Fibroblast of lung (primary cell): Measurements from ENCODE around the gene GRIN3B.

Experiments used
- EZH2 ChIP-seq: IDR thresholded peaks from 2 replicates; pipeline ENCODE4 v1.5.1; 2012; ENCODE audit warnings: low read length, control low read depth, mild to moderate bottlenecking; ENCODE audit errors: missing control alignments
- TF ChIP-seq, protein P1 (sequence below), 2 donors: IDR thresholded peaks in 1 of 2; conservative IDR thresholded peaks in 1 of 2; 1 replicate in 1 of 2; 2 replicates in 1 of 2; pipeline ENCODE4 v1.5.1; 2011 to 2012; ENCODE audit warnings: low read length in 2 of 2, control low read depth in 1 of 2, inconsistent platforms in 1 of 2, low read depth in 1 of 2, mild to moderate bottlenecking in 1 of 2

DNA sequence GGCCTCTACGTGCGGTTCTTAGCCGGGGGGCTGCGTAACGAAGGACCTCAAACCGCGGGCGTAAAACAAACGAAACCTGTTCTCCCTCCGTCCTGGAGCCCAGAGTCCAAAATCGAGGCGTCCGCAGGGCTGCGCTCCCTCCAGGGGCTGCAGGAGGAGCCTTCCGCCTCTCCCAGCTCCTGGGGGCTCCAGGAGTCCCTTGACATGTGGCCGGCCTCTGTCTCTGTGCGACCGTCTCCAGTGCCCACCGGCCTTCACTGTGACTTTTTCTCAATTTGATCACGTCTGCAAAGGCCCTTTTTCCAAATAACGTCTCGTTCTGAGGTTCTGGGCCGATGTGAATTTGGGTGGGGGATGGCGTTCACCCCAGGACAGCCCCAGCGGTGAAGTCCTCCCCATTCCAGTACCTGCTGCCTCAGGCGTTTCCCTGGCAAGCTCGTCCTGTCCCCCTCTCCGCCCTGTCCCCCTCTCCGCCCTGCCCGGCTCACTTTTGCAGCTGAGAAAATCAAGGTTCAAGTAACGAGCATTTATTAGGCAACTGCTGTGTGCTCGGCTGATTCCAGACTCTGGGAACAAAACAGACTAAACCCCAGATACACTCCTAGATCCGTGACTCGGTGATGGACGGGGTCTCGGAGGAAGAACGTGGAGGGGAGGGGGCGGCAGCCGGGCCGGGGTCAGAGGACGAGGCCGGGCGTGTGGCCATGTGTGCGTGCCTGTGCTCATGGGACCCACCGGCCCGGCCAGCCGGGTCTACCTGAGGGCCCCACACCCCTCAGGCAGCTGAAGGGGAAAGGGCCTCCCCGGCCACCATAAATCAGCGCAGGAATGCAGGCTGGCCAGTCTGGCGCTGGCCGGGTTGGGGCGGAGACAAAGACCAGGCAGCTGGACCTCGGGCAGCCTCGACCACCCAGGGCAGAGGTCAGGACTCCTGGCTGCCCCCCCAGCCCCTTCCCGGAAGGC, 44.1 kb upstream of the GRIN3B start:
- TF ChIP-seq, protein P1, sequence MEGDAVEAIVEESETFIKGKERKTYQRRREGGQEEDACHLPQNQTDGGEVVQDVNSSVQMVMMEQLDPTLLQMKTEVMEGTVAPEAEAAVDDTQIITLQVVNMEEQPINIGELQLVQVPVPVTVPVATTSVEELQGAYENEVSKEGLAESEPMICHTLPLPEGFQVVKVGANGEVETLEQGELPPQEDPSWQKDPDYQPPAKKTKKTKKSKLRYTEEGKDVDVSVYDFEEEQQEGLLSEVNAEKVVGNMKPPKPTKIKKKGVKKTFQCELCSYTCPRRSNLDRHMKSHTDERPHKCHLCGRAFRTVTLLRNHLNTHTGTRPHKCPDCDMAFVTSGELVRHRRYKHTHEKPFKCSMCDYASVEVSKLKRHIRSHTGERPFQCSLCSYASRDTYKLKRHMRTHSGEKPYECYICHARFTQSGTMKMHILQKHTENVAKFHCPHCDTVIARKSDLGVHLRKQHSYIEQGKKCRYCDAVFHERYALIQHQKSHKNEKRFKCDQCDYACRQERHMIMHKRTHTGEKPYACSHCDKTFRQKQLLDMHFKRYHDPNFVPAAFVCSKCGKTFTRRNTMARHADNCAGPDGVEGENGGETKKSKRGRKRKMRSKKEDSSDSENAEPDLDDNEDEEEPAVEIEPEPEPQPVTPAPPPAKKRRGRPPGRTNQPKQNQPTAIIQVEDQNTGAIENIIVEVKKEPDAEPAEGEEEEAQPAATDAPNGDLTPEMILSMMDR (conservative IDR thresholded peaks at IDR 0.05 in 1 of 2, IDR thresholded peaks at IDR 0.05 in 1 of 2; ENCODE audit: low read depth in 1 of 2, low read length in 2 of 2): no peak
- TF ChIP-seq EZH2: no peak
